ENCODE results near the gene RGS9. TPM values are rescaled to one million over a fixed set of nuclear protein-coding genes. Genes with fewer than 3 reads are reported as not detected.

The RGS9 gene
- total and polyA plus RNA-seq, 8 donors: 1.2 to 16.1 (median 6.7) TPM

DNA sequence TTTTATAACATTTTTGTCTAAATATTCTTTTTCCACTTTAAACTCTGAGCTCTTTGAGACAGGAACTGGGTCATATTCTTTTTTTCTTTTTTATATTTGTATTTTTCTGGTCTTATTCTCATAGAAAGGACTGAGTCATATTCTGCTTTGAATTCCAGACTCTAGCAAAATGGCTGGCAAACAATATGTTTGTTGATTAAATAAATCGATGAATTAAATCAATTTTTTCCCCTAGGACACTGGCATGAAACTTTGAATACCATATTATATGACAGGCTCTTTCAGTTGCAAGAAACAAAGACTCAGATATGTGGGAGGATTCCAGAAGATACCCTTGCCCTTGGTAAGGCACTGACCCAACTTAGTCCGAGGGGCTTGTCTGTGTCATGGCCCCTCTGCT is 3.1 kb upstream of the RGS9 start:
- no peak overlapping the region for H3K27ac ChIP-seq
- peaks cover 0 to 16% (median 4%) of the 10 kb centered on the region in 3 donors for H3K27me3 ChIP-seq
- DNase-seq: no peak
- 77 to 81% (median 80%) methylated on average over 2 of the region's 2 CpGs for WGBS, 5 donors
- peaks cover 0 to 24% (median 18%) of the 10 kb centered on the region in 4 donors for H3K4me1 ChIP-seq
- no peaks in the 10 kb centered on the region for H3K9me3 ChIP-seq
- no peaks in the 10 kb centered on the region for H3K36me3 ChIP-seq
- intact Hi-C loops (cut with DNase I; ENCODE audit: low total_unique reads): no loop called here
- H3K4me3 ChIP-seq: no peak overlapping the region
- no peak for TF ChIP-seq POLR2A (IDR thresholded peaks at IDR 0.05)
- no peak for TF ChIP-seq POLR2AphosphoS5 (IDR thresholded peaks at IDR 0.05)
- TF ChIP-seq, protein P1, sequence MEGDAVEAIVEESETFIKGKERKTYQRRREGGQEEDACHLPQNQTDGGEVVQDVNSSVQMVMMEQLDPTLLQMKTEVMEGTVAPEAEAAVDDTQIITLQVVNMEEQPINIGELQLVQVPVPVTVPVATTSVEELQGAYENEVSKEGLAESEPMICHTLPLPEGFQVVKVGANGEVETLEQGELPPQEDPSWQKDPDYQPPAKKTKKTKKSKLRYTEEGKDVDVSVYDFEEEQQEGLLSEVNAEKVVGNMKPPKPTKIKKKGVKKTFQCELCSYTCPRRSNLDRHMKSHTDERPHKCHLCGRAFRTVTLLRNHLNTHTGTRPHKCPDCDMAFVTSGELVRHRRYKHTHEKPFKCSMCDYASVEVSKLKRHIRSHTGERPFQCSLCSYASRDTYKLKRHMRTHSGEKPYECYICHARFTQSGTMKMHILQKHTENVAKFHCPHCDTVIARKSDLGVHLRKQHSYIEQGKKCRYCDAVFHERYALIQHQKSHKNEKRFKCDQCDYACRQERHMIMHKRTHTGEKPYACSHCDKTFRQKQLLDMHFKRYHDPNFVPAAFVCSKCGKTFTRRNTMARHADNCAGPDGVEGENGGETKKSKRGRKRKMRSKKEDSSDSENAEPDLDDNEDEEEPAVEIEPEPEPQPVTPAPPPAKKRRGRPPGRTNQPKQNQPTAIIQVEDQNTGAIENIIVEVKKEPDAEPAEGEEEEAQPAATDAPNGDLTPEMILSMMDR (IDR thresholded peaks at IDR 0.05): no peak
- TF ChIP-seq EP300 (IDR thresholded peaks at IDR 0.05): no peak

DNA sequence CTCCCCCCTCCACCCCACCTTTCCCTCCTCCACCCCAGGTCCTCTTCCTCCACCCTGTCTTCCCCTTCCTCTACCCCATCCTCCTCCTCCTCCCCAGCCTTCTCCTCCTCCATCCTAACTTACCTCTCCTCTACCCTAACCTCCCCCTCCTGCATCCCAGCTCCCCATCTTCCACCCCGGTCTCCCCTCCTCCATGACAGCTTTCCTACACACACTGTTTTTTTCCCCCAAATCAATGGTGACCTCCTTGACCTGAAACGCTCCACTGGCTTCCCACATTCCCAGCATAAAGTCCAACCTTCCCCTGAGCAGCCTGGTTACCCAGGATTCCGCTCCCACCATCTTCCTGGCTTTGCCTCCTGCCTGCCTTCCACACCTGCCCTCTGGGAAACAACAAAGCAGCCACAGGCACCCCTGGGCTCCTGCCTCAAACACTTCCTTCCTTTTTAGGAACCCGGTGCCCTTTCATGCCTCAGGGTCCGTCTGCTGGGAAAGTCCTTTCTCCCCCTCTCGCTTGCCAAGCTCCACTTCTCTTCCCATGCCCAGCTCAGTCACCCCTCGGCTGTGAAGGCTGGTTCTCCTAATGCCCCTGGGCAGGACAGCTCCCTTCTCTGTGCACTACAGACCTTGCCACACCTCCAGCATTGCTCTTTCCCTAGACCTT is 2.1 kb downstream of the RGS9 start:
- no peak for DNase-seq
- H3K36me3 ChIP-seq: no peaks in the 10 kb centered on the region
- intact Hi-C loops (cut with DNase I; ENCODE audit: low total_unique reads): no loop called here
- H3K27ac ChIP-seq: no peak overlapping the region
- H3K27me3 ChIP-seq: peaks cover 0 to 40% (median 8%) of the 10 kb centered on the region in 3 donors
- H3K4me1 ChIP-seq: peaks cover 0 to 32% (median 18%) of the 10 kb centered on the region in 4 donors
- no peaks in the 10 kb centered on the region for H3K9me3 ChIP-seq
- no peak for TF ChIP-seq POLR2AphosphoS5 (IDR thresholded peaks at IDR 0.05)
- TF ChIP-seq, protein P1 (IDR thresholded peaks at IDR 0.05): no peak
- TF ChIP-seq EP300 (IDR thresholded peaks at IDR 0.05): no peak
- TF ChIP-seq POLR2A (IDR thresholded peaks at IDR 0.05): no peak
- H3K4me3 ChIP-seq: no peak overlapping the region
- 49 to 54% (median 51%) methylated on average over 7 of the region's 7 CpGs for WGBS, 5 donors

DNA sequence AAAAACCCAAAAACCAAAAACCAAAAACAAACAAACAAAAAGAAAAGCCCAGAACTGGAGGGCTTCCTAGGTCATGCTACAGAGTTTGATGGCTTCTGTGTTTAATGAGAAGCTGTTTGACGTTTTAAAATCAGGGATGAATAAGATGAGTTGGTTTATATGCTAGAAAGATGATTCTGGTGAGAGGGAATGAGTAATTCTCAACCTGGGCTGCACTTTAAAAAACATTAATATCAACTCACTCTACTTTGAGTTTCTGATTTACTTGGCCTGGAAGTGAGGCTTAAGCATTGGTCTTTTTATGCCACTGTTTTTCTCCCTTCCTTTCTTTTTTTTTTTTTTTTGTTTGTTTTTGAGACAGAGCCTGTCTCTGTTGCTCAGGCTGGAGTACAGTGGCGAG is 5.1 kb downstream of the RGS9 start:
- Histone ChIP-seq H3K27ac (no peak overlapping the region), H3K36me3 (no peaks in the 10 kb centered on the region), H3K27me3 (peaks cover 0 to 40% (median 8%) of the 10 kb centered on the region in 3 donors), H3K4me3 (no peak overlapping the region), H3K9me3 (no peaks in the 10 kb centered on the region), H3K4me1 (peaks cover 0 to 26% (median 12%) of the 10 kb centered on the region in 4 donors)
- intact Hi-C loops (cut with DNase I; ENCODE audit: low total_unique reads): no loop called here
- TF ChIP-seq, protein P1 (IDR thresholded peaks at IDR 0.05): no peak
- no peak for TF ChIP-seq POLR2A (IDR thresholded peaks at IDR 0.05)
- TF ChIP-seq POLR2AphosphoS5 (IDR thresholded peaks at IDR 0.05): no peak
- TF ChIP-seq EP300 (IDR thresholded peaks at IDR 0.05): no peak
- 63 to 77% (median 68%) methylated on average over 2 of the region's 2 CpGs for WGBS, 5 donors
- no peak for DNase-seq

DNA sequence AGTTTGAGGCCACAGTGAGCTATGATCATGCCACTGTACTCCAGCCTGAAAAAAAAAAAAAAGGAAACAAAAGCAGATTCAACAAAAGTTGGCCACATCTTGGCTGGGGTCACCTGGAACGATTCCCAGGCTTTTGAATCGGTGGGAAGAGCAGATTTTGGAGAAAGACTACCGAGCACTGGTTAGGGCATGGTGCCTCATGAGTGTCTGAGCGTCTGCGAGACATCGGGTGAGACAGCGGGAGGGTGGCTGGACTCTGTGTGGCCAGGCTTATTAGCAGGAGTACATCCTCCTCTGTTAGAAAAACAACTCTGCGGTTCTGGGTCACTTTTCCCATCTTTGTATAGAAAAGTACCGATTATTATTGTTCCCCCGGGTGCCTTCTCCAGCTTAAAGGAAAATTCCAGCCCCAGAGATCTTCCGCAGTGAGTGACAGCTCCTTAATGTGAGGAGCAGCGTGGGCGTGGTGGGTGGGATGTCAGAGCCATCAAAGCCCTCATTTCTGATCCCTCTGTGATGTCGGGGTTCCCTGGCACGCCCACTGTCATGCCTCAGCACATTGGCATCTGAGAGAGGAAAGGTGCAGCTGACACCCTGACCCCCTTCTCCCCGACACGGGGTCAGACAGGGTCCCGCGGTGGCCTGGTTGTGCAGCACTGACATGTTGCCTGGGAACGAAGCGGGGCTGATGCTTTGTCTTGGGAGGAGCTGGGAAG is 6.9 kb downstream of the RGS9 start:
- no peak for DNase-seq
- WGBS, 5 donors: 48 to 62% (median 52%) methylated on average over 21 of the region's 21 CpGs
- Histone ChIP-seq H3K27ac (no peak overlapping the region), H3K4me3 (no peak overlapping the region), H3K27me3 (peaks cover 0 to 29% (median 3%) of the 10 kb centered on the region in 3 donors), H3K36me3 (no peaks in the 10 kb centered on the region), H3K9me3 (no peaks in the 10 kb centered on the region), H3K4me1 (peaks cover 0 to 8% (median under 1%) of the 10 kb centered on the region in 4 donors)
- no peak for TF ChIP-seq POLR2AphosphoS5 (IDR thresholded peaks at IDR 0.05)
- no peak for TF ChIP-seq EP300 (IDR thresholded peaks at IDR 0.05)
- TF ChIP-seq, protein P1 (IDR thresholded peaks at IDR 0.05): no peak
- no peak for TF ChIP-seq POLR2A (IDR thresholded peaks at IDR 0.05)
- intact Hi-C loops (cut with DNase I; ENCODE audit: low total_unique reads): no loop called here

Data from stomach (tissue), 9 donors.